ENCODE measurements around the gene KDM5A.
"Not testable (repeated sequence)": the region's sequence is repeated elsewhere in the genome, so short reads cannot be mapped to it uniquely, and the experiment has no call there.

Gene KDM5A

GRCh38 chr12:334125-334524 lies 55.0 kb downstream of the KDM5A start:
- DNase-seq (ENCODE audit: low read depth in 2 of 3, low spot score in 2 of 3) = no peak

DNA sequence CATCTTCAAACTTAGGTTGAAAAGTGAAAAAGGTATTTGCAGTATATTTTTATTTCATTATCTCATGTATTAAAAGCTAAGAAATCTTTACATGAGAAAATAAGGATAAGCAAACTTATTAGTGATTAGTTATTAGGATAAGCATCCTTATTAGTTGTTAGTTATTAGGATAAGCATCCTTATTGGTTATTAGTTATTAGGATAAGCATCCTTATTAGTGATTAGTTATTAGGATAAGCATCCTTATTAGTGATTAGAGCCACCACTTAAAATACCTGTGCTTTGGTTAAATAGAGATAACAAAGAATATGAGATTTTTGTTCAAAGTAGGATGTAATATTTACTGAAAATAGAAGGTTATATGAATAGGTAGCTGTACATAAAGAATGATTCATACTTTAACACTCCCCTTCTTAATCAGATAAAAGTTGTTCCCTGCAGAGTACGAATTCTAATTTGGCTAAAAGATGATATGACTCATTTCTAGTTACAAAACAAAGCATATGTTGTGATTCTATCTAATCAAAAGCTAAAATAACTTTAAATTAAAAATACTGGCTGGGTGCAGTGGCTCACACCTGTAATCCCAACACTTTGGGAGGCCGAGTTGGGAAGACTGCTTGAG lies 56.4 kb downstream of the KDM5A start:
- DNase-seq (ENCODE audit: low read depth in 2 of 3, low spot score in 2 of 3) = no peak

- no peak for DNase-seq (ENCODE audit: low read depth in 2 of 3, low spot score in 2 of 3)
Measured at GRCh38 chr12:331287-331686, 57.8 kb downstream of the KDM5A start.

- DNase-seq (ENCODE audit: low read depth in 2 of 3, low spot score in 2 of 3) = no peak
Measured at GRCh38 chr12:325906-326305, 63.2 kb downstream of the KDM5A start.

- DNase-seq (ENCODE audit: low read depth in 2 of 3, low spot score in 2 of 3) = no peak
Measured at GRCh38 chr12:323507-323906, 65.6 kb downstream of the KDM5A start.

GRCh38 chr12:321606-322326 lies 67.4 kb downstream of the KDM5A start:
- DNase-seq (ENCODE audit: low read depth in 2 of 3, low spot score in 2 of 3) = no peak

DNA sequence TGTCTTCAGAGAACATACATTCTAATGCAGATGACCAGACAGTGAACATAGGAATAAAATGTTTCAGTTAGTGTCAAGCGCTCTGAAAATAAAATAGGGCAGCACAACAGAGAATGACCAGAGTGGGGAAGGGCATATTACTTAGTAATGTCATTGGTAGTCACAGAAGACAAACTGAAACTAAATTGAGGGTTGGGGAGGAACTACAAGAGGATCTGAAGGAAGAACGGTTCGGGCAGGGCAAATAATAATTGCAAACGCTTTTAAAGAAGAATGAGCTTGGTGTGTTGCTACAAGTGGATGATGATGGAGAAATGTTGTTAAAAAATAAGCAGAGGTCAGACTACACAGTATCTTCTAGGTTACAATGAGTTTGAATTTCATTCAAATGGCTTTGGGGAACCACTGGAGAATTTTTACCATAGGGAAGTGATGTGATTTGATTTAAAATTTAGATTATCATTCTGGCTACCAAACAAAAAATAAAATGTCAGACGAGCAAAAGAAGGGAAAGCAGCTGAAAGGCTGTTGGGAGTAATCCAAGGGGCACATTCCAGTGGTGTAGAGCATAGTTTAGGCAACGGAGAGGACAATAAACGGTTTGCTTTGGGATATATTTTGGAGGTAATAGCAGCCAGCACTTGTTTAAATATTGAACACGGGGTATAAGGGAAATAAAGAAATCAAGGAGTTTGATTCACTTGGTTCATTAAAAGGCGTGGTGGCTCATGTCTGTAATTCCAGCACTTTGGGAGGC lies 70.2 kb downstream of the KDM5A start:
- DNase-seq (ENCODE audit: low read depth in 2 of 3, low spot score in 2 of 3) = no peak

GRCh38 chr12:308511-308910 lies 80.6 kb downstream of the KDM5A start:
- DNase-seq (ENCODE audit: low read depth in 2 of 3, low spot score in 2 of 3) = no peak

DNA sequence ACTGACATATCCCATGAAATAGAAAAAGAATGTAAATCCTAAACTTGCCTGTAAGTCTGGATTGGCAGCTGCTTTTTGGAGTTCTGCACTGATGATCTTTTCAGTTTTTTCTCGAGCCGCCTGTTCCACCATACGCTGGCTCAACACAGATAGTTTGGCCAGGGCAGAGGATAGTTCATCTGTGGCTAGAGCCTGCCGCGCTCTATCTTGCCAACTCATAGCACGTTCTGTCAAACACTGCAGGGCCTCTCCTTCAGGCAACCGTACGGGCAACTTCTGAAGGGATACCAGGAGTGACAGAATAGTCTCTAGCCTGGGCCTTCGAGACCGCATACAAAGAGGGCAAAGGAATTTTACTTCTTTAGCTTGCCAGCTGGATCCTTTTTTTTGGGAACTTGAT lies 81.7 kb downstream of the KDM5A start:
- no peak for DNase-seq (ENCODE audit: low read depth in 2 of 3, low spot score in 2 of 3)

GRCh38 chr12:304805-305204 lies 84.3 kb downstream of the KDM5A start:
- DNase-seq (ENCODE audit: low read depth in 2 of 3, low spot score in 2 of 3) = no peak

- DNase-seq (ENCODE audit: low read depth in 2 of 3, low spot score in 2 of 3) = not testable (repeated sequence)
Measured at GRCh38 chr12:302766-303165, 86.4 kb downstream of the KDM5A start.

- not testable (repeated sequence) for DNase-seq (ENCODE audit: low read depth in 2 of 3, low spot score in 2 of 3)
Measured at GRCh38 chr12:300166-300565, 89.0 kb downstream of the KDM5A start.

DNA sequence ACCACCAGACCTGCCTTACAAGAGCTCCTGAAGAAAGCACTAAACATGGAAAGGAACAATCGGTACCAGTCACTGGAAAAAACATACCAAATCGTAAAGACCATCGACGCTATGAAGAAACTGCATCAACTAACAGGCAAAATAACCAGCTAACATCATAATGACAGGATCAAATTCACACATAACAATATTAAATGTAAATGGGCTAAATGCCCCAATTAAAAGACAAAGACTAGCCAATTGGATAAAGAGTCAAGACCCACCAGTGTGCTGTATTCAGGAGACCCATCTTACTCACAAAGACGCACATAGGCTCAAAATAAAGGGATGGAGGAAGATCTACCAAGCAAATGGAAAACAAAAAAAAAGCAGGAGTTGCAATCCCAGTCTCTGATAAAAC lies 89.6 kb downstream of the KDM5A start:
- DNase-seq (ENCODE audit: low read depth in 2 of 3, low spot score in 2 of 3) = not testable (repeated sequence)

- DNase-seq (ENCODE audit: low read depth in 2 of 3, low spot score in 2 of 3) = not testable (repeated sequence)
Measured at GRCh38 chr12:298059-298458, 91.1 kb downstream of the KDM5A start.

- DNase-seq (ENCODE audit: low read depth in 2 of 3, low spot score in 2 of 3) = no peak
Measured at GRCh38 chr12:295132-295531, 94.0 kb downstream of the KDM5A start.

- DNase-seq (ENCODE audit: low read depth in 2 of 3, low spot score in 2 of 3) = no peak
Measured at GRCh38 chr12:293199-293598, 95.9 kb downstream of the KDM5A start.

DNA sequence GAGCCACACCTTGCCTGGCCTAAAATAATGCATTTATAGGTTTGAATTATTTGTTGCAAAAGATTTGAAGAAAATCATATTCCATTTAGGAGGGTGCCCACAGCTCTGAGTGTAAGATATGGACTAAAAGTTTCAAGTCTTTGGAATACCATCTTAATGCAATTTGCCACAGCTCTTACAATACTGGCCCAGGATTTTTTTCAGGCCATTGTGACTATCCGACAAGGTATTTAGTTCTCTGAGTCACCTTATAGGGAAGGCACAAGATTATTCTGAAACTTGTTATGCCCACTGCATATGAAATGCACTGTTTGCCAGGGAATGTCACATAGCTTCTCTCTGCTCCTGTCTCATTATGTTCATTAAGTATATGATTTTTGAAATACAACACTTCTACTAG lies 96.9 kb downstream of the KDM5A start:
- DNase-seq (ENCODE audit: low read depth in 2 of 3, low spot score in 2 of 3) = no peak

DNA sequence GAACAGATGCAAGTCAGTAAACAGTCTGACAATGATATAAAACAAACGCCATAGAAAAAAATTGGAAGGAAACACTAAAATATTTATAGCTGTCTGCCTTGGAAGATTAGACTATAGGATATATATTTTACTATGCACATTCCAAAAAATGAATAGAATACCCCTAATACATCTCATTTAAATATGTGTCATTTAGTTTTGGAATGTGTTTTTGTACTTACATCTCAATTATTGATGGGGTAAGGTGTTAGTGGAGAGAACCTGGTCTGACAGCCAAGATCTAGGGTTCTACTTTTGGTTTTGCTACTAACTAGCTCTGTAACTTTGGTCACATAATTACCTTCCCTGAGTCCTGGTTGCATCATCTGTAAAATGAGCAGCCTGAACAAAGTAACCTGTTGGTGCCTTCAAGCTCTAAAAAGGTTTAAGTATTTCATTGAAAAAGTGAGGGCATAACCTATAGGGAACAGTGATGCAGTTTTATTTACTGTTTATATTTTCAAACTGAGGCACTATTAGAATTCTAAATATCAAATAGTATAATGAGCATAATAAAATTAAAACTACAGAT lies 97.9 kb downstream of the KDM5A start:
- DNase-seq (ENCODE audit: low read depth in 2 of 3, low spot score in 2 of 3) = no peak

DNA sequence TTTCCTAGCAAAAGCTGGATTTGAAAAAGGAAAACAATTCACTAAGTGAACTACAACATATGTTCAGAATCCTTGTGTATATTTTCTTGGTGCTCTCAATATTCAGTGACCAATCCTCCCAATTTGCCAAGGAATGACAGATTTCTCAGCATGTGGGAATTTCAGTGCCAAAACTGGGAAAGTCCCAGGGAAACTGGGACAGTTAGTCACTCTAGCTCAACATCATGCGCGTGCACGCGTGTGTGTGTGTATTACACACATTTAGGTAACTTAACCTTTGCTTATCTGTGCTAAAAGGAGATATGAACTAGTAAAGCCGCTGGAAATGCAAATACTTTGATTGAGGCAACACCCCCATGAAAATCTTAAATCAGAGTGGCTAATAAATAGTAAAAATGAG lies 100.4 kb downstream of the KDM5A start:
- no peak for DNase-seq (ENCODE audit: low read depth in 2 of 3, low spot score in 2 of 3)

DNA sequence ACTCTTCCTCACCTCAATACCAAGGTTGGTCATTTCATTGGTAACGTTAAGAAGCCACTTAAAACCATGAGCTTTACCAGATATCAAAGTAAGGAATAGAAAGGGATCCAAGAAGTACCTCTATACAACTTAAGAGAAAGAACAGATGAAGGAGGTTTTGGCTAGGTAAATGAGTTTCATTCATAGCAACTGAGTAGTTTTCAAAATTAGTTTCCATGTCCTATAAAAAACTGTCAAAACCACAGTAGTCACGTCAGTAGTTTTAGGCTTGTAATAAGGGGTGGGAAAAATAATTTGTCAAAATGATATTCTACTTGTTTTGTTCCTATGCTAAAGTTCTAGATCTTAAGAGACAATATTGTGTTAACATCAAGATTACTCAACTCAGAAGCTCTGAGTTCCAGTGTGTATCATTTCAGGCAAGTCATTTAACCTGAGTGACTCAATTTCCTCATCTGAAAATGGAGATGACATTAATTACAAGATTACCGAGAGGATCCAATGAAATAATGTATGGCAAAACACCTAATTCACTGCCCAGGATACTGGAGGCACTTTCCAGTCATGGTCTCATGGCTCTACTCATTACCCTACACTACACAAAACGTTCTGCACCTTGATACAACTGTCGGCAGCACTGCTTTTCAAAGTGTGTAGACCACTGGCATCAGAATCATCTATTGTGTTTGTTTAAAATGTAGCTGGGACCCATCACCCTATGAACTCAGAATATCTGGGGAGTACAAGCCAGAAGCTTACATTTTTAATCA lies 102.4 kb downstream of the KDM5A start:
- DNase-seq (ENCODE audit: low read depth in 2 of 3, low spot score in 2 of 3) = no peak

DNA sequence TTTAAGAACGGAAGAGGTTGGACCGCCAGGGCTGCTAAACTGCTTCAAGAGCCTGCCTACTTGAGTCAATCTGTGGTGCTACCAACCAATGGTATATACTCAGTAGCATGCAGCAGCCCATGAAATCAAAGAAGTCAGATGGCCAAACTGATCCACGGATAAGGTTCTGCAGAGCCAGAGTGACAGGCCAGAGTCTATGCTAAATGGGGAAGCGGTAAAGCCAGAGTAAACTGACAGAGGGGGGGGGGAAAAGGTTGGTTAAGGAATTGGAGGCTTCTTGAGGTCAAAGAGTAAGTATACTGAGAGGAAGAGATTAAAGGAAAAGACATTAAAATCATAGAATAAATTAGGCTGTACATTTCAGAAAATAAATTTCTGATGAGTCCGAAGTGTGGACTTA lies 111.1 kb downstream of the KDM5A start:
- DNase-seq (ENCODE audit: low read depth in 2 of 3, low spot score in 2 of 3) = no peak

Measured in activated CD8-positive, alpha-beta memory T cell treated with anti-CD3 and anti-CD28 coated beads for 48 hours (primary cell).